ENCODE measurements around the gene C5orf63. TPM values are rescaled to one million over a fixed set of nuclear protein-coding genes. Genes with fewer than 3 reads are reported as not detected.

C5orf63 gene
- total and polyA plus RNA-seq, 2 of the 8 experiments (the other 6 are each of a cell fraction or from before 2014, with no cell fraction given), result 0.67 to 0.71 TPM

- no peak overlapping the region for H3K4me2 ChIP-seq (ENCODE audit: insufficient read depth in 1 of 2, low read depth in 2 of 2, low read length in 2 of 2)
- POLR2A ChIA-PET (ENCODE audit: partially characterized antibody), result no interaction called here
- TF ChIP-seq CEBPB (IDR thresholded peaks at IDR 0.05; ENCODE audit: low read depth, low read length), result no peak
- no peak for TF ChIP-seq CHD1 (IDR thresholded peaks at IDR 0.05; ENCODE audit: low read depth, low read length)
- TF ChIP-seq RXRA (IDR thresholded peaks at IDR 0.05; ENCODE audit: insufficient read depth, low read depth, low read length), result no peak
- TF ChIP-seq, protein P1, sequence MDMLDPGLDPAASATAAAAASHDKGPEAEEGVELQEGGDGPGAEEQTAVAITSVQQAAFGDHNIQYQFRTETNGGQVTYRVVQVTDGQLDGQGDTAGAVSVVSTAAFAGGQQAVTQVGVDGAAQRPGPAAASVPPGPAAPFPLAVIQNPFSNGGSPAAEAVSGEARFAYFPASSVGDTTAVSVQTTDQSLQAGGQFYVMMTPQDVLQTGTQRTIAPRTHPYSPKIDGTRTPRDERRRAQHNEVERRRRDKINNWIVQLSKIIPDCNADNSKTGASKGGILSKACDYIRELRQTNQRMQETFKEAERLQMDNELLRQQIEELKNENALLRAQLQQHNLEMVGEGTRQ (IDR thresholded peaks at IDR 0.05; ENCODE audit: low read length), result no peak
- TF ChIP-seq ASH2L (IDR thresholded peaks at IDR 0.05; ENCODE audit: low read length), result no peak
- no peak for TF ChIP-seq ATF2 (IDR thresholded peaks at IDR 0.05; ENCODE audit: low read length)
- TF ChIP-seq TAF1 (IDR thresholded peaks at IDR 0.05; ENCODE audit: low read depth, low read length), result no peak
- TF ChIP-seq SAP30 (IDR thresholded peaks at IDR 0.05; ENCODE audit: insufficient read depth, insufficient replicate concordance, low read length), result no peak
Measured at GRCh38 chr5:127060470-127060985, 12.8 kb downstream of the C5orf63 start.

More at GRCh38 chr5:127060470-127060985, 12.8 kb downstream of the C5orf63 start:
- H3K14ac ChIP-seq (ENCODE audit: insufficient read length), result no peak overlapping the region
- 67% methylated on average over 1 of the region's 1 CpG; no CpG with 5 or more reads in 1 of the 2 experiments for WGBS, 2 experiments (ENCODE audit: extremely low coverage in 1 of 2, insufficient coverage in 1 of 2, insufficient read length in 1 of 2, insufficient replicate concordance in 2 of 2, low coverage in 1 of 2, low lambda C conversion rate in 2 of 2, missing lambda C conversion rate in 1 of 2)
- no peaks in the 10 kb centered on the region for H3K4me1 ChIP-seq (replicated peaks in 1 of 4; ENCODE audit: control insufficient read depth in 3 of 4, insufficient read depth in 4 of 4, low read length in 3 of 4)
- no peak overlapping the region for H2BK15ac ChIP-seq (ENCODE audit: low read length)
- H2AFZ ChIP-seq (ENCODE audit: low read length), result no peak overlapping the region
- DNase-seq (ENCODE audit: low read depth in 1 of 2, low spot score in 2 of 2), result no peak
- peaks cover 0 to 5% of the 10 kb centered on the region in 2 experiments; a peak in 1 of 4 replicates for H3K9me3 ChIP-seq (ENCODE audit: insufficient read depth in 2 of 2, low read depth in 1 of 2, low read length in 1 of 2)
- H4K91ac ChIP-seq (replicated peaks; ENCODE audit: insufficient read length, low read length), result no peak overlapping the region
- no peak overlapping the region for H3K23ac ChIP-seq (ENCODE audit: insufficient read length)
- H3K18ac ChIP-seq (ENCODE audit: extremely low read depth, low read length), result no peak overlapping the region
- H3K27me3 ChIP-seq (replicated peaks in 1 of 4; ENCODE audit: control insufficient read depth in 3 of 4, extremely low read depth in 1 of 4, insufficient read depth in 3 of 4, low read length in 3 of 4), result no peaks in the 10 kb centered on the region
- no peak overlapping the region for H2BK120ac ChIP-seq (replicated peaks; ENCODE audit: low read depth, low read length)
- H3K9ac ChIP-seq (replicated peaks in 1 of 4; ENCODE audit: extremely low read depth in 1 of 4, low read depth in 3 of 4, low read length in 3 of 4), result no peak overlapping the region
- H3K79me2 ChIP-seq (ENCODE audit: control insufficient read depth in 1 of 2, insufficient read depth in 2 of 2, low read length in 2 of 2), result no peaks in the 10 kb centered on the region
- CTCF ChIA-PET (ENCODE audit: partially characterized antibody), result interaction anchor here (0.6 to 1.6 kb wide), 4 partner anchors 11 to 652 kb away, joined by 3 to 5 read pairs (median 4); partner anchors contain the start of gene C5orf63
- no peak overlapping the region for H4K5ac ChIP-seq (ENCODE audit: insufficient read length, low read depth, low read length)
- H2BK12ac ChIP-seq (ENCODE audit: low read depth, low read length), result no peak overlapping the region
- no peaks in the 10 kb centered on the region for H3K23me2 ChIP-seq (ENCODE audit: low read depth, low read length)
- no peak overlapping the region for H3K27ac ChIP-seq (ENCODE audit: low read depth, low read length)
- no peaks in the 10 kb centered on the region for H4K20me1 ChIP-seq (replicated peaks in 1 of 2; ENCODE audit: control insufficient read depth in 1 of 2, insufficient read depth in 2 of 2, low read length in 2 of 2)
- H3K4ac ChIP-seq (replicated peaks; ENCODE audit: insufficient read length, low read depth, low read length), result no peak overlapping the region
- no peak overlapping the region for H2BK5ac ChIP-seq (ENCODE audit: low read depth, low read length)
- no peak for FAIRE-seq
- no peak overlapping the region for H2BK20ac ChIP-seq (ENCODE audit: low read length)
- no peak overlapping the region for H3K4me3 ChIP-seq (ENCODE audit: extremely low read depth in 1 of 4, insufficient read depth in 2 of 4, low read depth in 3 of 4, low read length in 4 of 4)
- no peak overlapping the region for H3K56ac ChIP-seq (replicated peaks; ENCODE audit: insufficient read length, low read depth, low read length)
- no peak overlapping the region for H4K8ac ChIP-seq (ENCODE audit: extremely low read depth, insufficient read depth, low read length)
- no peak overlapping the region for H2AK5ac ChIP-seq (ENCODE audit: low read depth, low read length)
- no peaks in the 10 kb centered on the region for H3K79me1 ChIP-seq (ENCODE audit: low read depth, low read length)
- H3K36me3 ChIP-seq (ENCODE audit: control insufficient read depth in 2 of 4, insufficient read depth in 4 of 4, low read length in 3 of 4), result no peaks in the 10 kb centered on the region; a peak in 1 of 8 replicates

All from H1 (cell line).